Stimulated activated CD4-positive, alpha-beta T cell treated with anti-CD3 and anti-CD28 coated beads, Interleukin-1b, Interleukin-23, amount 100 ng/mL, for 4 hours (primary cell): ENCODE data around the gene MYH7B.

Experiments
- DNase-seq, 2 donors: peaks; one replicate each; pipeline ENCODE4 v3.0.0-alpha.2; 2020; ENCODE audit warnings: low read depth in 2 of 2

MYH7B gene

DNA sequence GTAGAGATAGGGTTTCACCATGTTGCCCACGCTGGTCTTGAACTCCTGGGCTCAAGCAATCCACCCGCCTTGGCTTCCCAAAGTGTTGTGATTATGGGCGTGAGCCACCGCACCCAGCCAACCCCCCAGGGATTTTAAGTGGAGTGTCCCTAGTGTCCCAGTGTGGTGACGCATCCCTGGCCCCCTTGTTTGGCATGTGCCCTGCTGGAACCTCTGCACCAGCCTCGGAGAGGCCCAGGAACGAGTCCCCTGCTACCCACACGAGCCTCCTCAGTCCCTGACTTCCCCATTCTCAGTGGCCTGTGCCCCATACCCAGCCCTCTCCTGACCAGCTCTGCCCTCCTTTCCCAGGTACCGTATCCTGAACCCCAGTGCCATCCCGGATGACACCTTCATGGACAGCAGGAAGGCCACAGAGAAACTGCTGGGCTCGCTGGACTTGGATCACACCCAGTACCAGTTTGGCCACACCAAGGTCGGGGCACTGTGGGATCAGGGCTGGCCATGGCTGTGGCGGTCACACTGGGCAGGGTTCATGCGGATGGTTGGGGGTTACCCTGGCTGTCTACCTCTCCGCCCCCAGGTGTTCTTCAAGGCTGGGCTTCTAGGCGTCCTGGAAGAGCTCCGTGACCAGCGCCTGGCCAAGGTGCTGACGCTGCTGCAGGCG lies 37.2 kb downstream of the MYH7B start:
- DNase-seq = no peak

DNA sequence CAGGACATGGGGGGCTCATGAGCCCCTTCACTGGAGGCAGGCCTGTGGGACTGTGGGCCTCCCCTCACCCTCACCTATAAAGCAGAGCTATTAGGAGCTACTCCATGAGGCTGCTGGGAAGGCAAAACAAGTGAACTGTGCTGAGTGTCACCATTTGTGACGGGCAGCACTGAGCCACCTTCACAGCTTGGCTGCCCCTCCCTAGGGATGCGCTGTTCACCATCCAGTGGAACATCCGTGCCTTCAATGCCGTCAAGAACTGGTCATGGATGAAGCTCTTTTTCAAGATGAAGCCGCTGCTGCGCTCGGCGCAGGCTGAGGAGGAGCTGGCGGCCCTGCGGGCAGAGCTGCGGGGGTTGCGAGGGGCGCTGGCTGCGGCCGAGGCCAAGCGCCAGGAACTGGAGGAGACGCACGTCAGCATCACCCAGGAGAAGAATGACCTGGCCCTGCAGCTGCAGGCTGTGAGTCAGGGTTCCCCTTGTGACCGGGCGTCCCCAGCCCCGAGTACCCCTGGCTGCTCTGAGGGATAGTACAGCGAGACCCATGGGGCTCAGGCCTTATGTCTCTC lies 38.4 kb downstream of the MYH7B start:
- DNase-seq = no peak

DNA sequence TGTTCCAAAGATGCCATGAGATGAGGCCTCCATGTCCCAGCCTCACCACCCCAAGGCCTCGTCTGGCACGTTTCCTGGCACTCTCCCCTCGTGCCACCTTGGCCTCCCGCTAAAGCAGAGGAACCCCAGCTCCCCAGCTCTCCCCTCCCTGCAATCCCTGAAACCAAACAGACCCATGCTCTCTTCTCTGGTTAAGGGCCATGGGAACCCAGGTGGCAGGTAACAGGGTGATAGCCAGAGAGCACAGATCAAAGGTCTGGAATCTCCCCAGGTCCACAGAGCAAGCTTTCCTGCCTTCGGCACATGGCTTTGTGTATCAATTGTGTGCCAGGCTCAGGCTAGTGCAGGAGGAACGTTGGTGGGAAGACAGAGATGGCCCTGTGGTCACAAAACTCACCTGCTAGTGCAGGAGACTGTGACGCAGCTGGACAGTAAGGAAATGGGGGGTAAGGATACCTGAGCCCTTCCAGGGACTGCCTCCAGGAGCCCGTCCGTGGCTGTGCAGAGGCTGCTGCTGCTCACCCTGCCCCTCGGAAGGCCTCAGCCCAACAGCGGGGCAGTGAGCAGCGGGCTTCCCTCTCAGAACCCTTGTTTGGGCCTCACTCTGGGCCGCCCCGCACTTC lies 39.0 kb downstream of the MYH7B start:
- no peak for DNase-seq

DNA sequence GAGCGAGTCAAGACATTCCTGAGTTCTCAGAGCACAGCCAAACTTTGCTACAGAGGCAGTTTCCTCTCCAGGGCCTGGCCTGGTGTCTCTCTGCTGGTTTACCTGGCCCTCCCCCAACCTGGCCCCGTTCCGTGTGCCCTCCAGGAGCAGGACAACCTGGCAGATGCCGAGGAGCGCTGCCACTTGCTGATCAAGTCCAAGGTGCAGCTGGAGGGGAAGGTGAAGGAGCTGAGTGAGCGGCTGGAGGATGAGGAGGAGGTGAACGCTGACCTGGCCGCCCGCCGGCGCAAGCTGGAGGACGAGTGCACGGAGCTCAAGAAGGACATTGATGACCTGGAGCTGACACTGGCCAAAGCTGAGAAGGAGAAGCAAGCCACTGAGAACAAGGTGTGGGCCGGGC lies 39.5 kb downstream of the MYH7B start:
- DNase-seq = no peak

DNA sequence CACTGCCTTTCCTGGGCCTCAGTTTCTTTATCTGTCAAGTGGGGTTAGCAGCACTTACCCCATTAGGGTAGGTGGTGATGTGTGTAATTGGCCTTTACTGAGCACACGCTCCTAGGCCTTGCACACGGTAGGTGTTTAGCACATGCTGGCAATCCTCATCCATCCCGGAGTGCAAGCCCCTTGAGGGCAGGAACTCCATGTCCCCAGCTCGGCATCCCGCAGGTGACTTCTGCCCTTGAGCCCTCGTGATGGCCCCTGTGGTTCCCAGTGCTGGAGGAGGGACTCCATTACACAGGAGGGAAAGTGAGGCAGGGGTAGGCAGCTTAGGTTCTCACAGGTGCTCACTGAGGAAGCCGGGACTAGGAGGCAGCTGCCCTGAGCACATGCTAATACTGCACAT lies 40.0 kb downstream of the MYH7B start:
- DNase-seq = no peak

DNA sequence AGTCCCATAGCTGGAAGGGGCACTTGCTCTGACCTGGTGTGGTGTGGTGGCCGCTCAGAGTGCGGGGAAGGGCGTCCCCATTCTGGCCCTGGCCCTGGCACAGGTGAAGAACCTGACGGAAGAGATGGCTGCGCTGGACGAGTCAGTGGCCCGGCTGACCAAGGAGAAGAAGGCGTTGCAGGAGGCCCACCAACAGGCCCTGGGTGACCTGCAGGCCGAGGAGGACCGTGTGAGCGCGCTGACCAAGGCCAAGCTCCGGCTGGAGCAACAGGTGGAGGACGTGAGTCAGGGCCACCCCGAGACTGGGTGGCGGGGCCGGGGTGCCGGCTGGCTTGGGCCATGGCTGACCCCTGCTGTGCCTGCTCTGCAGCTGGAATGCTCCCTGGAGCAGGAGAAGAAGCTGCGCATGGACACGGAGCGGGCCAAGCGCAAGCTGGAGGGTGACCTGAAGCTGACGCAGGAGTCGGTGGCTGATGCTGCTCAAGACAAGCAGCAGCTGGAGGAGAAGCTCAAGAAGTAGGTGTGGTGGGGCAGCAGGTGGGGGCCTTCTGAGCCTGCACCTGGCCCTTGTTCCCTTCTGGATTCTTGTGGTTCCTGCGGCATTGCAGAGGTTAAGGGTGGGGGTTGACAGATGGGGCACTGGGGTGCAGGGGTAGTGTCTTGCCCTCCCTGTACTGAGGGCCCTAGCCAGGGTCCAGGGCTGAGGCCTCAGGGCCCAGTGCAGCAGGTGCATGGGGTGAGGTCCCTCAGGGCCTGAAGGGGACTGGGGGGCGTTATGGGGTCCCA lies 40.8 kb downstream of the MYH7B start:
- DNase-seq = no peak

DNA sequence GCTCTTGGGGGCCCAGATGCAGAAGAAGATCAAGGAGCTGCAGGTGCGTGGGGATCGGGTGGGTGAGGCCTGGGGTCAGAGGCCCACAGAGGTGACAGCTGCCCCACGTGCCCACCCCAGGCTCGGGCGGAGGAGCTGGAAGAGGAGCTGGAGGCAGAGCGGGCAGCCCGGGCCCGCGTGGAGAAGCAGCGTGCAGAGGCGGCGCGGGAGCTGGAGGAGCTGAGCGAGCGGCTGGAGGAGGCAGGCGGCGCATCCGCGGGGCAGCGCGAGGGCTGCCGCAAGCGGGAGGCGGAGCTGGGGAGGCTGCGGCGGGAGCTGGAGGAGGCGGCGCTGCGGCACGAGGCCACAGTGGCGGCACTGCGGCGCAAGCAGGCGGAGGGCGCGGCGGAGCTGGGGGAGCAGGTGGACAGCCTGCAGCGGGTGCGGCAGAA lies 41.5 kb downstream of the MYH7B start:
- DNase-seq = no peak

DNA sequence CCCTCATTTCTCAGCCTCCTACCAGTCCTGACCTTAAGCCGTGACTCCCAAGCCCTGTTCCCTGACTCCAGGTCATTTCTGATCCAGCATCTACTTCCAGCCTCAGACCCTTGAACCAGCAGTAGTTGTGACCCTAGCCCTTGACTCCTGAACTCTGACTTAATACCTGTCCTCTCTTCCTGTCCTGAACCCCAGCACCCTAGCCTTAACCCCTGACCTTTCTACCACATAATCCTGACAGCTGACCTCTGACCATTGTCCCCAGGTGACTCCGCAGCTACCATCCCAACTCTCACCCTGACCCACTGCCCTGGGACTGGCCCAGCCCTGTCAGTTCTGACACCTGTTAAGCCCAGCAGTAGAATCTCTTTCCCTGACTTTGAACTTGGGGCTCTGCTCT lies 42.1 kb downstream of the MYH7B start:
- no peak for DNase-seq

DNA sequence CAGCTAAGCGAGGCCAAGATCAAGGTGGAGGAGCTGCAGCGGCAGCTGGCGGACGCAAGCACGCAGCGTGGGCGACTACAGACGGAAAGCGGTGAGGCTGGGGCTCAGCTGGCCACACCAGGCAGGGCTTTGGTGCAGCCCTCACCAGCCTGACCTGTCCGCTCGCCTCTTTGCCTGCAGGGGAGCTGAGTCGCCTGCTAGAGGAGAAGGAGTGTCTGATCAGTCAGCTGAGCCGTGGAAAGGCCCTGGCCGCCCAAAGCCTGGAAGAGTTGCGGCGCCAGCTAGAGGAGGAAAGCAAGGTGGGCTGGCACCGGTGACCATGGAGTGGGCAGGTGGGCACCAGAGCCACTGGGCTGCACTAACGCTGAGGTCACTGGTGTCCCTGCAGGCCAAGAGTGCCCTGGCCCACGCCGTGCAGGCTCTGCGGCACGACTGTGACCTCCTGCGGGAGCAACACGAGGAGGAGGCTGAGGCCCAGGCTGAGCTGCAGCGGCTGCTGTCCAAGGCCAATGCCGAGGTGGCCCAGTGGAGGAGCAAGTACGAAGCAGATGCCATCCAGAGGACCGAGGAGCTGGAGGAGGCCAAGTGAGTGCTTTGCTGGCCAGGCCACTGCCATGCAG lies 42.8 kb downstream of the MYH7B start:
- DNase-seq = no peak

DNA sequence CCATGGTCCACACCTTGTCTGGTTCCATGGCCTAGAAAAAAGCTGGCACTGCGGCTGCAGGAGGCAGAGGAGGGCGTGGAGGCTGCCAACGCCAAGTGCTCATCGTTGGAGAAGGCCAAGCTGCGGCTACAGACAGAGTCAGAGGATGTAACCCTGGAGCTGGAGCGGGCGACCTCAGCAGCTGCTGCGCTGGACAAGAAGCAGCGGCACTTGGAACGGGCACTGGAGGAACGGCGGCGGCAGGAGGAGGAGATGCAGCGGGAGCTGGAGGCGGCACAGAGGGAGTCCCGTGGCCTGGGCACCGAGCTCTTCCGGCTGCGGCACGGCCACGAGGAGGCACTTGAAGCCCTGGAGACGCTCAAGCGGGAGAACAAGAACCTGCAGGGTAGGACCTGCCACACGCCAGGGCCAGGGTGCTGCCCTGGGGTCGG lies 43.4 kb downstream of the MYH7B start:
- no peak for DNase-seq

DNA sequence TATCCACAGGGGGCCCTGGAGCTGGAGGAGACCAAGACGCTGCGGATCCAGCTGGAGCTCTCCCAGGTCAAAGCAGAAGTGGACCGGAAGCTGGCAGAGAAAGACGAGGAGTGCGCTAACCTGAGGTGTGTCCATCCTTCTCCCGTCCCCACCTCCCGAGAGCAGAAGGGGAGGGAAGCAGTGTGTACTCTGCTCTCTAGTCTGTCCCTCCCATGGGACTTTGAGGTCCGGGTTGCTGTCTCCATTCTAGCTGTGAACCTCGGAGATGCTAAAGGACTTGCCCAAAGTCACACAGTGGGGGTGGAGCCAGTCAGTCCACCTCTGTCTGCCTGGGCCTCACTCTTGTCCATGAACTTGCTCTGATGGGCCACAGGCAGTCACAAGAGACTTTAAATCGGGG lies 44.1 kb downstream of the MYH7B start:
- no peak for DNase-seq

DNA sequence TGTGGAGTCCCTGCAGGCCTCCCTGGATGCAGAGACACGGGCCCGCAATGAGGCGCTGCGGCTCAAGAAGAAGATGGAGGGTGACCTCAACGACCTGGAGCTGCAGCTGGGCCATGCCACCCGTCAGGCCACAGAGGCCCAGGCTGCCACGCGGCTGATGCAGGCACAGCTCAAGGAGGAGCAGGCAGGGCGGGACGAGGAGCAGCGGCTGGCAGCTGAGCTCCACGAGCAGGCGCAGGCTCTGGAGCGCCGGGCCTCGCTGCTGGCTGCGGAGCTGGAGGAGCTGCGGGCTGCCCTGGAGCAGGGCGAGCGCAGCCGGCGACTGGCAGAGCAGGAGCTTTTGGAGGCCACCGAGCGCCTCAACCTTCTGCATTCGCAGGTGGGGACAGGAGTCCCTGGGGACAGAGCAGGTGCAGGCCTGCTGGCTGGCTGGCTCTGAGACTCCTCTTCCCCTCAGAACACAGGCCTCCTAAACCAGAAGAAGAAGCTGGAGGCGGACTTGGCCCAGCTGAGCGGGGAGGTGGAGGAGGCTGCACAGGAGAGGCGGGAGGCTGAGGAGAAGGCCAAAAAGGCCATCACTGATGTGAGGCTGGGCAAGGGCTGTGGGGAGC lies 44.7 kb downstream of the MYH7B start:
- DNase-seq = no peak

DNA sequence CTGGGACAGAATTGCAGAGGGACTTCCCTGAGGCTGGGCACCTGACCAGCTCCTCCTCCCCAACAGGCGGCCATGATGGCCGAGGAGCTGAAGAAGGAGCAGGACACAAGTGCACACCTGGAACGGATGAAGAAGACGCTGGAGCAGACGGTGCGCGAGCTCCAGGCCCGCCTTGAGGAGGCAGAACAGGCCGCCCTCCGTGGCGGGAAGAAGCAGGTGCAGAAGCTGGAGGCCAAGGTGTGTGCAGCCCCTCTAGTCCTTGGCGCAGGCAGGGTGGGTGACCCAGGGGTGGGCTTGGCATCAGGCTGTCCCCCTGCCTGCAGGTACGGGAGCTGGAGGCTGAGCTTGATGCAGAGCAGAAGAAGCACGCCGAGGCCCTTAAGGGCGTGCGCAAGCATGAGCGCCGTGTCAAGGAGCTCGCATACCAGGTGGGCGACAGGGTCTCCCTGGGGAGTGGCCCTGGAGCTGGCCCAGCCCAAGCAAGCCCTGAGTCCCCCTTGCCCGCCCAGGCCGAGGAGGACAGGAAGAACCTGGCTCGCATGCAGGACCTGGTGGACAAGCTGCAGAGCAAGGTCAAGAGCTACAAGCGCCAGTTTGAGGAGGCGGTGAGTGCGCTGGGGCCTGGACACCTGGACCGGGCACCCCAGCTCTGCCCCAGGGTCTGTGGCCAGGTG lies 45.4 kb downstream of the MYH7B start:
- DNase-seq = no peak

DNA sequence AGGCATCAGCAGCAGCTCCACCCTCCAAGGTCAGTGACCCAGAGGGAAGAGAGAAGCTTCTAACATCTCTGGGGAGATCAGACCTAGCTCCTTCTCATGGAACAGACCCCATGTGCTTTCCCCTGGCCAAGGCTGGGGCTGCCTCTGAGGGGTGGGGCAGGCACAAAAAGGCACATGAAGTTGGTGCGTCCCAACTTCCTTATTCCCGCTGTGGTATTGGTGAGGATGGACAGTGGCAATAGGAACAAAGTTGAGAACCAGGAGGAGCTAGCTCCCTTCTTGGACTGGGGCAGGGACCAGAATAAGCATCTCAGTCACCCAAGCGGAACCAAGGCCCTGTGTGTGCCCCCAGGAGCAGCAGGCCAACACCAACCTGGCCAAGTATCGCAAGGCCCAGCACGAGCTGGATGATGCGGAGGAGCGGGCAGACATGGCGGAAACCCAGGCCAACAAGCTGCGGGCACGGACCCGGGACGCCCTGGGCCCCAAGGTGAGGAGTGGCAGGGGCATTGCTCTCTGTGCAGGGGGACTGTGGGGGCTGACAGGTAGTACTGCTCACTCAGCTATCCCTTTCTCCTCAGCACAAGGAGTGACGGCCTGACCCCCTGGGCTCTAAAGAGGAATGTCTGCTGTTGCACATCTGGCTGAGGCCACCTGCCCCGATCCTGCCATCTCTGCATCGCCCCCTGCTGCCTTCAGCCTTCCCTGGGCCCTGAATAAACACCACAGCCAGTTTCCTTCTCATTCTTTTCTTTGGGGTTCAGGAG lies 46.1 kb downstream of the MYH7B start:
- no peak for DNase-seq

DNA sequence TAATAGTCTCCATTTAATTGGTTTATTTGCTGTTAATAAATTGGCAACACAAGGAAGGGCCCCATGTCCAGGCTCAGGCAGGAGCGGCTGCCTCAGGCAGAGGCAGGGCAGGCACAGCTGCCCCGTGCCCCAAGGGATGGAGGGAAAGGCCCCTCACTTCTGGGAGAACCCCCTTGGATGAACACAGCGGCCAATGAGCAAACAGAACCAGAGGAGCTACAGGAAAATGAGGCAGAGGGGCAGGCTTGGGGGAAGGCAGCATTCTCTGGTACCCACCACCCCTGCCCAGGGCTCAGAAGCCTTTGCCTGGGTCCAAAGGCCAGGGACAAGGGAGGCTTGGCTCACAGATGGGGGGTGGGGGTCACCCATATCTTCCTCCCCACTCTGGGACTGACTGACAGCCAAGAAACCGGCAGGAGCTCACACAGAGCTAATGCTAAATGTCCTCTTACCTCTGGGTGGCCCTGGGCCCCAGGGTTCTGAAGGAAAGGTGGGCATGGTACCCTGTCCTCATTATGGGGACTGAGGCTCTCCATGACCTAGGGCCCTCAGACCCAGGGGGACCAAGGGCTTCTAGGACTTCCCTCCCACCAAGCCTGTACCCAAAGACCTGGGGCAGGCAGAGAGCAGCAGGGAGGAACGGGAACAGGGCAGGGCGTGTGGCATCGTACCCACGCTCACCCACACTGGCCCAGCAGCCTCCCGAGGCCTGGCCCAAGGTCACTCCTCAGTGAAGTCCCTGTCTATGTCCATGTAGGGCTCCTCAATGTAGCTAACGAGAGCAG lies 47.0 kb downstream of the MYH7B start:
- no peak for DNase-seq

DNA sequence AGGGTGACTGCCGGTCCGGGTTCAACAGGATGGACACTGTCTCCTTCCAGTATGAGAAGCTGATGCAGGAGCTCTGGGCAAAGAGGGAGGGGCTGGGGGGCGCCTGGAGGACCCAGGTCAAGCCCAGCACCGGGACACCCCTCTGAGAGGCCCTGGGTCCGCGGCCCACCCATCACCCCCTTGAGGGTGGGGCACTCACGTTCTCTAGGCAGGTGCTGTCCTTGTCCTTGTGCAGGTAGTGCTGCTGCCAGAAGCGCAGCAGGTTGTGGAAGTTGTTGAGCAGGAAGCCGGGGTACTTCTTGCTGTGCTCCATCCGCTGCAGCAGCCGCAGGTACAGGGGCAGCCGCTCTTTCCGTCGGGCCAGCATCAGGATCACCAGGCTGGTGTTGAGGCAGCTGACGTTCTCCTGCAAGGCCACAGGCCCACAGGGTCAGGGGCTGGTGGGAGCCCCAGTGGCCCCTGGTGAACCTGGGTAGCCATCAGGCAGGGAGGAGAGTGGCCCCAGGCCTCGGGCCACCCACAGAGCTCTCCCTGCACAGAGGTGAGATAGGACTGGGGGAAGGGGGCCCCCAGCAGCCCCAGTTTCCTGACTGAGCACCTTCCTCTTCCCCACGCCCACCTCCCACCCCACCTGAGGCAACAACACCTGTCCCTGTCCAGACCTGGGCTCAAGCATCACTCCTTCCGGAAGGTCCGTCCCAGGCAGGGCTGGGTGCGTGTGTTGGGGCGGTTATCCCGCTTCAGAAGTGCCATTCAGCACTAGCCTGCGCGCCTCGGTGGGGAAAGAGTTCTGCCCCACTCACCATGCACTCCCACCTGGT lies 47.8 kb downstream of the MYH7B start:
- DNase-seq = no peak

DNA sequence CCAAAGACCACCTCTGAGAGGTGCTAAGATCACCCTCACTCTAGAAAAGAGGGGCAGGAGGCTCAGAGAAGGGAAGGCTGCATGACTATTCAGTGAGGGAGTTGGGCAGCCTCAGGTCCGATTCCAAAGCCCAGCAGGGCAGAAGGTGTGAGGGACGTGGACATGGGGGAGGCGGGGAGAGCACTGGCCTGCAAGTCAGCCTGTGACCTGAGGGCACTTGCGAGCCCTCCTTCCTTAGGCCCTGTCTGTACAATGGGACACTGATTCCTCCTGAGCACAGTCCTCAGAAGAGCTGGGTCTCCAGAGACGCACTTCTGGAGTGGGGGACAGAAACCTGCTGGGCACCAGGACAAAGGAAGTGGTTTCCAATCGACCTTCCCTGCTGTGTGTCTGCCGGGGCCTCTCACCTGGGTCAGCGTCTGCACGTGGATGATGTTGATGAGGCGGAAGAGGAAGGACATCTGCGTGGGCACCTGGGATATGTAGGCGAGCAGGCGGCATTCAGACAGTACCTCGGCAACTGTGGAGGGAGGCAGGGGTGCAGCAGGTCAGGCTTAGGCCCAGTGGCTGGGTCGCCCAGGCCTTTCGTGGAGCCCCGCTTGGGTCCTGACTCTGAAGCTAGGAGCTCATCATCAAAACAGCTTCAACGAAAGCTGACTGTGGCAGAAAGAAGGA lies 48.5 kb downstream of the MYH7B start:
- DNase-seq = no peak

DNA sequence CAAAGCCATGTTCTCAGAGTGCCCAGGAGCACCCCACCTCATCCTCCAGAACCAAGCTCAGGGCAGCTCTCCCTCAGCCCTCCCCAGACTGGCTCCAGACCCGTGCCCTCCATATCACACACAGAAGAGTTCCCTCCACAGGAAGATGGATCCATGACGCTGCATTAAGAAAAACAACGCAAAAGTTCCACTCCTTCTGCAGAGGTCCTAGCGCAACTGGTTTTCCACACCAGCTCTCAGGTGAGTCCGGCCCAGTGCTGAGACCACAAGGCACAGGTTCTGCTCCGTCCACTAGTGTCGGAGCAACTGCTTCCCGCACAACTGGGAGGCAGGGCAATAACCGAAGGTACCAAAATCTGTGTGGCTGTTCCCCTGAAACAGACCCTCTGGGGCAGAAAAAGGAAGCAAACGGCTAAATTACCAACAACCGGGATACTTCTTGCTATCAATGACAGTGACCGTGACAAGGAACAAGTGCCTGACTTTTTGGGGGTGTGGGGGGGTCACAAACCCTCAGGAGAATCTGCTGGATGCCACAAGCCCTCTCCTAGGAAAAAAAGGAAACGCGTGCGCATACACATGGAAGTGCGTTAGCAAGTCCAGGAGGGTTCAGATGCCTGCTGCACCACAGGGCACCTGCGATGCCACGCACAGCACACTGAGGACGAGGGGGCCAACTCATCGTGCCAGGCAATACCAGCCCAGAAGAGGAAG lies 49.2 kb downstream of the MYH7B start:
- DNase-seq = no peak
